Stomach smooth muscle (tissue), 2 donors: ENCODE data around the gene KIRREL3.
"Not testable (repeated sequence)": the region's sequence is repeated elsewhere in the genome, so short reads cannot be mapped to it uniquely, and the experiment has no call there.

Experiments
- H3K27ac ChIP-seq: one replicate; pipeline ENCODE4 v1.7.0; 2013; ENCODE audit warnings: mild to moderate bottlenecking, low read length, inconsistent platforms
- H3K27me3 ChIP-seq, 2 donors: one replicate each; pipeline ENCODE4 v1.7.0; 2013; ENCODE audit warnings: low read length in 2 of 2; ENCODE audit not compliant: insufficient read depth in 2 of 2, control insufficient read depth in 1 of 2
- H3K36me3 ChIP-seq, 2 donors: one replicate each; pipeline ENCODE4 v1.7.0; 2013; ENCODE audit warnings: low read length in 2 of 2; ENCODE audit not compliant: control insufficient read depth in 2 of 2, insufficient read depth in 2 of 2
- H3K4me1 ChIP-seq: one replicate; pipeline ENCODE4 v1.7.0; 2013; ENCODE audit warnings: low read length; ENCODE audit not compliant: control insufficient read depth, insufficient read depth
- H3K4me3 ChIP-seq, 2 donors: one replicate each; pipeline ENCODE4 v1.7.0; 2013; ENCODE audit warnings: low read length in 2 of 2
- H3K9ac ChIP-seq, 2 donors: one replicate each; pipeline ENCODE4 v1.7.0; 2013; ENCODE audit warnings: low read length in 2 of 2, mild to moderate bottlenecking in 1 of 2
- H3K9me3 ChIP-seq, 2 donors: one replicate each; pipeline ENCODE4 v1.7.0; 2013; ENCODE audit warnings: low read length in 2 of 2; ENCODE audit not compliant: control insufficient read depth in 2 of 2
- donor health status: healthy.
- donor health status: Pancreatic carcinoma.

KIRREL3 gene

GRCh38 chr11:126380909-126381308 lies 619.7 kb downstream of the KIRREL3 start:
- H3K27ac ChIP-seq = no peak overlapping the region
- no peak overlapping the region for H3K4me3 ChIP-seq
- peaks cover 3% of the 10 kb centered on the region for H3K4me1 ChIP-seq
- H3K36me3 ChIP-seq = no peaks in the 10 kb centered on the region
- H3K27me3 ChIP-seq = no peaks in the 10 kb centered on the region
- no peak overlapping the region for H3K9ac ChIP-seq
- H3K9me3 ChIP-seq = no peaks in the 10 kb centered on the region

DNA sequence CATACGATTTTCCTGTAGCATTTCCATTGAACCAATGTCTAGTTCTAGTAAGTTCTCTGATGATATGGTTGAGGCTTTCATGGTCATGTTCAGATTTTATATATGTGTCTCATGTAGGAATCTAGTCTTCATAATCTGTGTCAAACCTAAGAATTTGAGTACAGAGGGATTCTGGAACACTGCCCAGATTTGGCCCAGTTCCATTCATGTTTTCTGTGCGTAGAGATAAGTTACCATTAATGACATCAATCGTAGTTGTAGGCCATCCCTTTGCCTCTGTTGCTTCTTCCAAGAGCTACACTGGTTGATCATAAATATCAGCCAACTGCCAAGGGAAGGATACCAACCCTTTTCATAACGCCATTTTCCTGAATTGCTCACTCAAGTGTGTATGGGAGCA lies 621.8 kb downstream of the KIRREL3 start:
- Histone ChIP-seq H3K36me3 (no peaks in the 10 kb centered on the region), H3K9me3 (no peaks in the 10 kb centered on the region), H3K4me1 (peaks cover 3% of the 10 kb centered on the region), H3K27ac (no peak overlapping the region), H3K27me3 (no peaks in the 10 kb centered on the region), H3K9ac (no peak overlapping the region), H3K4me3 (no peak overlapping the region)

- H3K4me1 ChIP-seq = peaks cover 3% of the 10 kb centered on the region
These were observed 624.8 kb downstream of the KIRREL3 start for GRCh38 chr11:126375726-126376125.

GRCh38 chr11:126374562-126375300 lies 625.8 kb downstream of the KIRREL3 start:
- H3K27me3 ChIP-seq, H3K36me3 ChIP-seq, H3K4me3 ChIP-seq, H3K4me1 ChIP-seq, H3K27ac ChIP-seq, H3K9me3 ChIP-seq, H3K9ac ChIP-seq: not testable (repeated sequence)

More at GRCh38 chr11:126375726-126376125, 624.8 kb downstream of the KIRREL3 start:
- no peak overlapping the region for H3K9ac ChIP-seq
- no peak overlapping the region for H3K4me3 ChIP-seq
- no peak overlapping the region for H3K27ac ChIP-seq
- no peaks in the 10 kb centered on the region for H3K36me3 ChIP-seq
- no peaks in the 10 kb centered on the region for H3K9me3 ChIP-seq
- no peaks in the 10 kb centered on the region for H3K27me3 ChIP-seq

- H3K9ac ChIP-seq, H3K4me1 ChIP-seq, H3K4me3 ChIP-seq, H3K9me3 ChIP-seq, H3K27me3 ChIP-seq, H3K27ac ChIP-seq, H3K36me3 ChIP-seq: not testable (repeated sequence)
These were observed 627.0 kb downstream of the KIRREL3 start for GRCh38 chr11:126373389-126374066.
